ENCODE data around the gene POLG.

POLG gene

GRCh38 chr15:89362203-89363101, 27.8 kb upstream of the POLG start:
- Histone ChIP-seq H3K4me3 (ENCODE audit: low read depth in 1 of 5, low read length in 5 of 5) (peak overlapping the region in 1 of 5 donors; percentile 18), H3K36me3 (ENCODE audit: control insufficient read depth in 5 of 5, insufficient read depth in 5 of 5, low read length in 5 of 5) (no peaks in the 10 kb centered on the region), H3K9ac (ENCODE audit: low read length in 5 of 5) (no peak overlapping the region), H3K27ac (ENCODE audit: low read depth, low read length) (no peak overlapping the region), H3K4me1 (ENCODE audit: control insufficient read depth in 5 of 5, insufficient read depth in 5 of 5, low read length in 5 of 5) (peaks cover 0 to 49% (median 25%) of the 10 kb centered on the region in 5 donors), H3K9me3 (ENCODE audit: control insufficient read depth in 5 of 5, low read length in 5 of 5) (no peaks in the 10 kb centered on the region), H3K27me3 (ENCODE audit: control insufficient read depth in 5 of 5, insufficient read depth in 4 of 5, low read length in 5 of 5) (peaks cover 76 to 95% (median 92%) of the 10 kb centered on the region in 5 donors)

DNA sequence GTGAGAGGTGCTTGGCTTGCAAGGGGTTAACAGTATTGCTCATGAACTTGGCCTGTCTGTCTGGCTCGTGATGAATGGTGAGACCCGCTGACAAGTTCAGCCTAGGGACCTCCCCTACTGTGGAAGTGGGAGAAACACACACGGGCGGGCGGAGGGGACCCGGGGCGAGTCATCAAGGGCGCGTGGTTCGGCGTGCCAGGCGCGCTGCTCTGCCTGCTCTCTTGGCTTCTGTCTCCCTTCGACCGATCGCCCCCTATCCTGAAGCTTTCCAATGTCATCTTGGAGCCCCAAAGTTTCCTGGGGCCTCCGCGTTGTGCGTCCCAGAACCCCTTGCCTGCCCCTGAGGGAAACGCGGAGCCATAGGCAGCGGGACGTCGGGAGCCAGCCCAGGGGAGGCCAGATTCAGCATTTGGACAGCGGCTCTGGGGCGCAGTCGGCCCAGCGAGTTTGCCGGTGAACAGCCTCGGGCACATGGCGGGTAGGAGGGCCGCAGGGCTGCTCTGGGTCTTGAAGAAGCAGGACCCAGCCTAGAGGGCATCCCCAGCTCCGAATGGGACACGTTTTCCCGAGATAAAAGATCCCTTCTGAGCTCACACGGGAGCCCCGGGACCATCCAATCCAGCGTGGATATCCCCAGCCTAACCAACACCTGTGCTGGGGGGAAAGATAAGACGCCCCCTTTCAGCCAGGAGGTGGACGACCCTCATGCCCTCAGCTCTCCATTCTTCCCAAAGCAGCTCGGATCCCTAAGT, 27.0 kb upstream of the POLG start:
- Histone ChIP-seq H3K9ac (ENCODE audit: low read length in 5 of 5) (no peak overlapping the region), H3K9me3 (ENCODE audit: control insufficient read depth in 5 of 5, low read length in 5 of 5) (no peaks in the 10 kb centered on the region), H3K36me3 (ENCODE audit: control insufficient read depth in 5 of 5, insufficient read depth in 5 of 5, low read length in 5 of 5) (no peaks in the 10 kb centered on the region), H3K4me1 (ENCODE audit: control insufficient read depth in 5 of 5, insufficient read depth in 5 of 5, low read length in 5 of 5) (peaks cover 0 to 44% (median 22%) of the 10 kb centered on the region in 5 donors), H3K4me3 (ENCODE audit: low read depth in 1 of 5, low read length in 5 of 5) (peak overlapping the region in 1 of 5 donors; percentile 18), H3K27me3 (ENCODE audit: control insufficient read depth in 5 of 5, insufficient read depth in 4 of 5, low read length in 5 of 5) (peaks cover 68 to 95% (median 89%) of the 10 kb centered on the region in 5 donors), H3K27ac (ENCODE audit: low read depth, low read length) (no peak overlapping the region)

DNA sequence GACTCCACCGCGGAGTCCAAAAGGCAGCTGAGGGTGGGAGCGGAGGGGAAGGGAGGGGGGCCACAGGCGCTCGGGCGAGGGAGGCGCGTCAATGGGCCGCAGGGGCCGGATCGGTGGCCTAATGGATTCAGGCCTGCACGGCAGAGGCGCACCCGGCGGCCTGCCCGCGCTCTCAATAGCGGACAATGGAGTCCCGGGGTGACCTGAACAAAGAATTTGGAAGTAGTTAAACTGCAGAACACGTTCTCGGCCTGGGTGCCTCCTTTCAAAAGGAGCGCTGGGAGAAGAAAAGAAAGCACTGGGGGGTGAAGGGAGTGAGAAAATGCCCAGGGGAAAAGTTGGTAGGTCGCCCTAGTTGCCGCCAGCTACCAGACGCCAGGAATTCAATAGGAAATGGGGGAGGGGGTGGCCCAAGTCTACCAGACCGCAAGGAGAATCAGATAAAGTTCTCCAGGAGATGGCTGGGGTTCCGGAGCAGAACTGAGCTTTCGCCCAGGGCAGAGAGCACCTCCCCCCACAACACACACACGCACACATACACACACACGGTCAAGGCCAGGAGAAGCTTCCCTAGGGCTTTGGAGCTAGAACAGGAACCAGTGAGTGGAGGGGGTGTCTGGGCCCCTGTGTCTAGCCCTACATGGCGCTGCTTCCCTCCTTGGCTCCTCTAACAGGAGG, 25.8 kb upstream of the POLG start:
- no peak overlapping the region for H3K9ac ChIP-seq (ENCODE audit: low read length in 5 of 5)
- H3K36me3 ChIP-seq (ENCODE audit: control insufficient read depth in 5 of 5, insufficient read depth in 5 of 5, low read length in 5 of 5): no peaks in the 10 kb centered on the region
- H3K9me3 ChIP-seq (ENCODE audit: control insufficient read depth in 5 of 5, low read length in 5 of 5): no peaks in the 10 kb centered on the region
- peaks cover 0 to 44% (median 22%) of the 10 kb centered on the region in 5 donors for H3K4me1 ChIP-seq (ENCODE audit: control insufficient read depth in 5 of 5, insufficient read depth in 5 of 5, low read length in 5 of 5)
- no peak overlapping the region for H3K27ac ChIP-seq (ENCODE audit: low read depth, low read length)
- H3K27me3 ChIP-seq (ENCODE audit: control insufficient read depth in 5 of 5, insufficient read depth in 4 of 5, low read length in 5 of 5): peaks cover 61 to 89% (median 82%) of the 10 kb centered on the region in 5 donors
- H3K4me3 ChIP-seq (ENCODE audit: low read depth in 1 of 5, low read length in 5 of 5): no peak overlapping the region

GRCh38 chr15:89359471-89360293, 25.1 kb upstream of the POLG start:
- Histone ChIP-seq H3K9ac (ENCODE audit: low read length in 5 of 5) (no peak overlapping the region), H3K4me1 (ENCODE audit: control insufficient read depth in 5 of 5, insufficient read depth in 5 of 5, low read length in 5 of 5) (peaks cover 0 to 44% (median 22%) of the 10 kb centered on the region in 5 donors), H3K27ac (ENCODE audit: low read depth, low read length) (no peak overlapping the region), H3K4me3 (ENCODE audit: low read depth in 1 of 5, low read length in 5 of 5) (peak overlapping the region in 1 of 5 donors; percentile 62), H3K27me3 (ENCODE audit: control insufficient read depth in 5 of 5, insufficient read depth in 4 of 5, low read length in 5 of 5) (peaks cover 53 to 83% (median 75%) of the 10 kb centered on the region in 5 donors), H3K9me3 (ENCODE audit: control insufficient read depth in 5 of 5, low read length in 5 of 5) (no peaks in the 10 kb centered on the region), H3K36me3 (ENCODE audit: control insufficient read depth in 5 of 5, insufficient read depth in 5 of 5, low read length in 5 of 5) (no peaks in the 10 kb centered on the region)

GRCh38 chr15:89358755-89359439, 24.3 kb upstream of the POLG start:
- no peaks in the 10 kb centered on the region for H3K9me3 ChIP-seq (ENCODE audit: control insufficient read depth in 5 of 5, low read length in 5 of 5)
- no peaks in the 10 kb centered on the region for H3K36me3 ChIP-seq (ENCODE audit: control insufficient read depth in 5 of 5, insufficient read depth in 5 of 5, low read length in 5 of 5)
- no peak overlapping the region for H3K9ac ChIP-seq (ENCODE audit: low read length in 5 of 5)
- H3K27me3 ChIP-seq (ENCODE audit: control insufficient read depth in 5 of 5, insufficient read depth in 4 of 5, low read length in 5 of 5): peaks cover 45 to 81% (median 73%) of the 10 kb centered on the region in 5 donors
- no peak overlapping the region for H3K27ac ChIP-seq (ENCODE audit: low read depth, low read length)
- peak overlapping the region in 4 of 5 donors; percentile 54 to 69 (median 62) for H3K4me3 ChIP-seq (ENCODE audit: low read depth in 1 of 5, low read length in 5 of 5)
- H3K4me1 ChIP-seq (ENCODE audit: control insufficient read depth in 5 of 5, insufficient read depth in 5 of 5, low read length in 5 of 5): peaks cover 0 to 36% (median 18%) of the 10 kb centered on the region in 5 donors

DNA sequence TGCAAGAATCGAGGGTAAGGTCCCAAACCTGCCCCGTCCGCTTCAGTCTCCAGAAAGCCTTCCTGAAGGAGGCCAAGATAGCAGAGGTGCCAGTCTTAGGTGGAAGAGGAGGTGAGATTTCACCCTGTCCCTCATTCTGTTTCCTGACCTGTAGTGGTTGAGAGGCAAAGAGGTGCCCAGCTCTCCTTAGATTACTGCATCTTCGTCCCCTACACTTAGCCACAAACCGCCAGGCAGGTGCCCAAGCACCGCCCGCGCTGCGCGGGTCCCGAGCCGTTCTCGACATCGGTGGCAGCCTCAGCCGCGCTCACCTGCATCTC, 23.8 kb upstream of the POLG start:
- H3K4me3 ChIP-seq (ENCODE audit: low read depth in 1 of 5, low read length in 5 of 5): peak overlapping the region in 4 of 5 donors; percentile 54 to 69 (median 62)
- H3K36me3 ChIP-seq (ENCODE audit: control insufficient read depth in 5 of 5, insufficient read depth in 5 of 5, low read length in 5 of 5): no peaks in the 10 kb centered on the region
- H3K4me1 ChIP-seq (ENCODE audit: control insufficient read depth in 5 of 5, insufficient read depth in 5 of 5, low read length in 5 of 5): peaks cover 0 to 31% (median 14%) of the 10 kb centered on the region in 5 donors
- peaks cover 40 to 78% (median 71%) of the 10 kb centered on the region in 5 donors for H3K27me3 ChIP-seq (ENCODE audit: control insufficient read depth in 5 of 5, insufficient read depth in 4 of 5, low read length in 5 of 5)
- no peak overlapping the region for H3K27ac ChIP-seq (ENCODE audit: low read depth, low read length)
- H3K9me3 ChIP-seq (ENCODE audit: control insufficient read depth in 5 of 5, low read length in 5 of 5): no peaks in the 10 kb centered on the region
- no peak overlapping the region for H3K9ac ChIP-seq (ENCODE audit: low read length in 5 of 5)

DNA sequence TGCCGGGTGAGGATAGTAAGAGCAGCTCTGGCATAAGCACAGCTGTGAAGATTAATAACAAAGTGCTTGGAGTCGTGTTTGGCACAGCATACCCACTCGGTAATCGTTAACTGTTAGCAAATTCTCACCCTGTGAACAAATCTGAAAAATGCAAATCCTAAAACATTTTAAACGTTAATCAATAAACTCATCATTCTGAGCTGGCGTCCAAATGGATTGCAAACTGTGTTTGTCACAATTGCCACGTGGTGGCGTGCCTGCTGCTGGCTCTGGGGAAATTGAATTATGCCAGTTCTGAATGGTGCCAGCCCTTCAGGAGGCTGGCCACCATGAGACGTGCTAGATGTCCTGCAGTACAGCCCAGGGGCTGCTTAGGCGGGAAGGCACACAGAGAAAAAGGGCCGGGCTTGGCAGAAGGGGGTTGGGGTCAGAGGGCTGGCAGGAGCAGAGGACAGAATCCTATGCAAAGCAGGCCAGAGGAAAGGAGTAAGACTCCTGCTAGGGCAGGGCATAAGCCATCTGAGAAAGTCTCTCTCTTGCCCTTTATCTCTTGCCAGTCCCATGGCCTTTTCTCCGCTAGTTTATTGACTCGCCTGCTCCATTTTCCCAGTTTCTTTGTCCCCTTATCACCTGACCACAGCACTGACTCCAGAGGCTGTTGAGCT, 22.1 kb upstream of the POLG start:
- H3K36me3 ChIP-seq (ENCODE audit: control insufficient read depth in 5 of 5, insufficient read depth in 5 of 5, low read length in 5 of 5): no peaks in the 10 kb centered on the region
- no peak overlapping the region for H3K27ac ChIP-seq (ENCODE audit: low read depth, low read length)
- no peak overlapping the region for H3K9ac ChIP-seq (ENCODE audit: low read length in 5 of 5)
- no peaks in the 10 kb centered on the region for H3K9me3 ChIP-seq (ENCODE audit: control insufficient read depth in 5 of 5, low read length in 5 of 5)
- peaks cover 0 to 17% (median 10%) of the 10 kb centered on the region in 5 donors for H3K4me1 ChIP-seq (ENCODE audit: control insufficient read depth in 5 of 5, insufficient read depth in 5 of 5, low read length in 5 of 5)
- H3K27me3 ChIP-seq (ENCODE audit: control insufficient read depth in 5 of 5, insufficient read depth in 4 of 5, low read length in 5 of 5): peaks cover 31 to 69% (median 55%) of the 10 kb centered on the region in 5 donors
- no peak overlapping the region for H3K4me3 ChIP-seq (ENCODE audit: low read depth in 1 of 5, low read length in 5 of 5)

GRCh38 chr15:89353991-89354390, 19.4 kb upstream of the POLG start:
- Histone ChIP-seq H3K4me3 (ENCODE audit: low read depth in 1 of 5, low read length in 5 of 5) (no peak overlapping the region), H3K9ac (ENCODE audit: low read length in 5 of 5) (no peak overlapping the region), H3K27ac (ENCODE audit: low read depth, low read length) (no peak overlapping the region), H3K27me3 (ENCODE audit: control insufficient read depth in 5 of 5, insufficient read depth in 4 of 5, low read length in 5 of 5) (peaks cover 10 to 50% (median 33%) of the 10 kb centered on the region in 5 donors), H3K9me3 (ENCODE audit: control insufficient read depth in 5 of 5, low read length in 5 of 5) (no peaks in the 10 kb centered on the region), H3K4me1 (ENCODE audit: control insufficient read depth in 5 of 5, insufficient read depth in 5 of 5, low read length in 5 of 5) (peaks cover 0 to 12% (median 5%) of the 10 kb centered on the region in 5 donors), H3K36me3 (ENCODE audit: control insufficient read depth in 5 of 5, insufficient read depth in 5 of 5, low read length in 5 of 5) (no peaks in the 10 kb centered on the region)

Measured in subcutaneous abdominal adipose tissue (tissue), 5 donors.